Parathyroid adenoma (tissue), 2 donors: ENCODE measurements around the gene NKAIN4.
A peak's percentile ranks its signal among the peaks of the same experiment; 100 is the strongest.

ENCODE experiments used
- H2AFZ ChIP-seq: fragments of 300-600 bp; sonication (generic); one replicate; pipeline ENCODE4 v1.7.0; 2017; ENCODE audit warnings: antibody characterized with exemption, mild to moderate bottlenecking
- H3K27ac ChIP-seq: fragments of 300-600 bp; sonication (generic); one replicate; pipeline ENCODE4 v1.7.0; 2017
- H3K27me3 ChIP-seq: fragments of 300-600 bp; sonication (generic); one replicate; pipeline ENCODE4 v1.7.0; 2017; ENCODE audit warnings: low read length; ENCODE audit not compliant: control insufficient read depth, insufficient read depth
- H3K36me3 ChIP-seq: fragments of 300-600 bp; sonication (generic); one replicate; pipeline ENCODE4 v1.7.0; 2017; ENCODE audit warnings: low read length; ENCODE audit not compliant: control insufficient read depth, insufficient read depth
- H3K4me1 ChIP-seq: fragments of 300-600 bp; sonication (generic); one replicate; pipeline ENCODE4 v1.7.0; 2017; ENCODE audit warnings: control low read depth
- H3K4me2 ChIP-seq: fragments of 300-600 bp; sonication (generic); one replicate; pipeline ENCODE4 v1.7.0; 2017; ENCODE audit warnings: low read length
- H3K4me3 ChIP-seq: fragments of 300-600 bp; sonication (generic); one replicate; pipeline ENCODE4 v1.7.0; 2017; ENCODE audit warnings: low read depth, low read length
- H3K79me2 ChIP-seq: fragments of 300-600 bp; sonication (generic); one replicate; pipeline ENCODE4 v1.7.0; 2017; ENCODE audit warnings: control low read depth
- H3K9ac ChIP-seq: fragments of 300-600 bp; sonication (generic); one replicate; pipeline ENCODE4 v1.7.0; 2017; ENCODE audit warnings: mild to moderate bottlenecking
- H3K9me3 ChIP-seq: fragments of 300-600 bp; sonication (generic); one replicate; pipeline ENCODE4 v1.7.0; 2017; ENCODE audit warnings: low read length; ENCODE audit not compliant: control insufficient read depth
- CTCF ChIP-seq: fragments of 300-600 bp; sonication (generic); IDR thresholded peaks from one replicate; pipeline ENCODE4 v1.7.0; 2017; ENCODE audit warnings: antibody characterized with exemption, mild to moderate bottlenecking
- donor health status: primary hyperparathyroidism.

NKAIN4 gene

GRCh38 chr20:63214514-63214913 is 39.7 kb downstream of the NKAIN4 start:
- H2AFZ ChIP-seq, result no peak overlapping the region
- H3K9ac ChIP-seq, result no peak overlapping the region
- H3K4me3 ChIP-seq, result peak overlapping the region; percentile 77
- TF ChIP-seq CTCF, result no peak
- no peaks in the 10 kb centered on the region for H3K9me3 ChIP-seq
- H3K27ac ChIP-seq, result no peak overlapping the region
- peaks cover 60% of the 10 kb centered on the region for H3K79me2 ChIP-seq
- H3K4me2 ChIP-seq, result peak overlapping the region; percentile 52
- no peaks in the 10 kb centered on the region for H3K36me3 ChIP-seq
- H3K4me1 ChIP-seq, result peaks cover 20% of the 10 kb centered on the region
- H3K27me3 ChIP-seq, result no peaks in the 10 kb centered on the region

- peaks cover 20% of the 10 kb centered on the region for H3K4me1 ChIP-seq
Measured at GRCh38 chr20:63212792-63213191, 41.5 kb downstream of the NKAIN4 start.

GRCh38 chr20:63212393-63212730 is 41.9 kb downstream of the NKAIN4 start:
- no peak overlapping the region for H3K4me3 ChIP-seq
- H2AFZ ChIP-seq, result no peak overlapping the region
- no peak for TF ChIP-seq CTCF
- H3K79me2 ChIP-seq, result peaks cover 70% of the 10 kb centered on the region
- H3K4me1 ChIP-seq, result peaks cover 20% of the 10 kb centered on the region
- H3K27me3 ChIP-seq, result no peaks in the 10 kb centered on the region
- H3K9ac ChIP-seq, result no peak overlapping the region
- no peak overlapping the region for H3K4me2 ChIP-seq
- H3K27ac ChIP-seq, result no peak overlapping the region
- no peaks in the 10 kb centered on the region for H3K36me3 ChIP-seq
- H3K9me3 ChIP-seq, result no peaks in the 10 kb centered on the region

More at GRCh38 chr20:63212792-63213191, 41.5 kb downstream of the NKAIN4 start:
- Histone ChIP-seq H3K9ac (no peak overlapping the region), H3K4me2 (no peak overlapping the region), H3K79me2 (peaks cover 68% of the 10 kb centered on the region), H3K9me3 (no peaks in the 10 kb centered on the region), H3K4me3 (no peak overlapping the region), H3K36me3 (no peaks in the 10 kb centered on the region), H3K27ac (no peak overlapping the region), H2AFZ (no peak overlapping the region), H3K27me3 (no peaks in the 10 kb centered on the region)
- no peak for TF ChIP-seq CTCF

GRCh38 chr20:63210011-63210605 is 44.2 kb downstream of the NKAIN4 start:
- Histone ChIP-seq H3K4me3 (no peak overlapping the region), H3K27me3 (no peaks in the 10 kb centered on the region), H3K9ac (no peak overlapping the region), H3K4me2 (no peak overlapping the region), H3K79me2 (peaks cover 79% of the 10 kb centered on the region), H3K27ac (no peak overlapping the region), H3K4me1 (peaks cover 14% of the 10 kb centered on the region), H2AFZ (no peak overlapping the region), H3K36me3 (no peaks in the 10 kb centered on the region), H3K9me3 (no peaks in the 10 kb centered on the region)
- TF ChIP-seq CTCF, result no peak

GRCh38 chr20:63208346-63208909 is 45.8 kb downstream of the NKAIN4 start:
- no peak overlapping the region for H3K27ac ChIP-seq
- H3K4me1 ChIP-seq, result peaks cover 8% of the 10 kb centered on the region
- H3K9ac ChIP-seq, result no peak overlapping the region
- no peaks in the 10 kb centered on the region for H3K9me3 ChIP-seq
- H3K4me2 ChIP-seq, result no peak overlapping the region
- peaks cover 70% of the 10 kb centered on the region for H3K79me2 ChIP-seq
- no peak for TF ChIP-seq CTCF
- no peak overlapping the region for H2AFZ ChIP-seq
- H3K4me3 ChIP-seq, result no peak overlapping the region
- no peaks in the 10 kb centered on the region for H3K27me3 ChIP-seq
- no peaks in the 10 kb centered on the region for H3K36me3 ChIP-seq
